IMR-90 (cell line): ENCODE results near the gene POLR1H. TPM values are rescaled to one million over a fixed set of nuclear protein-coding genes. Genes with fewer than 3 reads are reported as not detected.

ENCODE experiments used
- ATAC-seq: fragments of 200-7000 bp; cut with Tn5 transposase; 2 replicates; pipeline ENCODE4 v1.9.1; 2020; ENCODE audit warnings: low read depth, mild to moderate bottlenecking, moderate library complexity
- BruUV-seq: library from RNA; stranded (reverse); fragments of 400-500 nt; replicated peaks from 2 replicates; lab custom pipeline; 2021; lab: Mats Ljungman, UMichigan
- CTCF ChIA-PET: fragments of 300-600 bp; formaldehyde crosslinking; extraction: SDS; loops from one replicate; lab custom pipeline; 2021; ENCODE audit warnings: antibody characterized with exemption; lab: Yijun Ruan, JAX
- POLR2A ChIA-PET: fragments of 300-600 bp; sonication (Branson Sonifier 250); formaldehyde crosslinking; loops from one replicate; lab custom pipeline; 2022; ENCODE audit warnings: antibody characterized with exemption; ENCODE audit not compliant: unreplicated experiment; lab: Charles Lee
- DNase-seq: peaks from one replicate; pipeline ENCODE4 v3.0.0; 2013
- H2AFZ ChIP-seq: replicated peaks from 2 replicates; pipeline ENCODE3; 2013; ENCODE audit warnings: low read length, mild to moderate bottlenecking; ENCODE audit not compliant: poor library complexity
- H2AK5ac ChIP-seq: 2 replicates; pipeline ENCODE4 v1.6.1; 2013; ENCODE audit warnings: low read depth, low read length, inconsistent platforms
- H2AK9ac ChIP-seq: replicated peaks from 2 replicates; pipeline ENCODE3; 2013; ENCODE audit warnings: mild to moderate bottlenecking, low read depth, low read length, moderate library complexity; ENCODE audit not compliant: poor library complexity
- H2BK120ac ChIP-seq: 2 replicates; pipeline ENCODE4 v1.6.1; 2013; ENCODE audit warnings: low read depth, low read length, inconsistent platforms
- H2BK15ac ChIP-seq: 3 replicates; pipeline ENCODE4 v1.6.1; 2013; ENCODE audit warnings: low read depth, low read length, inconsistent platforms
- H2BK20ac ChIP-seq: 2 replicates; pipeline ENCODE4 v1.6.1; 2013; ENCODE audit warnings: low read depth, mild to moderate bottlenecking, inconsistent platforms, low read length, moderate library complexity
- H2BK5ac ChIP-seq: 2 replicates; pipeline ENCODE4 v1.6.1; 2013; ENCODE audit warnings: mild to moderate bottlenecking, low read depth, low read length, inconsistent platforms; ENCODE audit not compliant: poor library complexity, severe bottlenecking
- H3K14ac ChIP-seq: replicated peaks from 2 replicates; pipeline ENCODE4 v1.6.1; 2013; ENCODE audit warnings: low read depth, low read length, inconsistent platforms
- H3K18ac ChIP-seq: 2 replicates; pipeline ENCODE4 v1.6.1; 2013; ENCODE audit warnings: low read depth, low read length, control low read depth
- H3K23ac ChIP-seq: 2 replicates; pipeline ENCODE4 v1.6.1; 2013; ENCODE audit warnings: low read depth, low read length, inconsistent platforms
- H3K27ac ChIP-seq: 2 replicates; pipeline ENCODE4 v1.5.1; 2013; ENCODE audit warnings: mild to moderate bottlenecking, control low read depth, low read length; ENCODE audit not compliant: insufficient read depth
- H3K27me3 ChIP-seq: 2 replicates; pipeline ENCODE4 v1.6.1; 2013; ENCODE audit warnings: low read length; ENCODE audit not compliant: control insufficient read depth, insufficient read depth
- H3K36me3 ChIP-seq: 2 replicates; pipeline ENCODE4 v1.6.1; 2013; ENCODE audit warnings: low read length, mixed read lengths; ENCODE audit not compliant: control insufficient read depth, insufficient read depth
- H3K4ac ChIP-seq: 2 replicates; pipeline ENCODE4 v1.6.1; 2013; ENCODE audit warnings: low read depth, low read length, inconsistent platforms
- H3K4me1 ChIP-seq: 2 replicates; pipeline ENCODE4 v1.6.1; 2013; ENCODE audit warnings: low read length, mixed read lengths; ENCODE audit not compliant: control insufficient read depth, insufficient read depth
- H3K4me2 ChIP-seq: 2 replicates; pipeline ENCODE4 v1.6.1; 2013; ENCODE audit warnings: low read depth, mild to moderate bottlenecking, control low read depth, low read length, moderate library complexity
- H3K4me3 ChIP-seq: 2 replicates; pipeline ENCODE4 v1.5.1; 2013; ENCODE audit warnings: low read depth, mild to moderate bottlenecking, control low read depth, low read length, moderate library complexity; ENCODE audit not compliant: insufficient read depth
- H3K56ac ChIP-seq: 2 replicates; pipeline ENCODE4 v1.6.1; 2013; ENCODE audit warnings: low read length, inconsistent platforms; ENCODE audit not compliant: insufficient read depth; ENCODE audit errors: extremely low read depth
- H3K79me1 ChIP-seq, 2 experiments: 2 replicates each; pipeline ENCODE4 v1.6.1; 2013; ENCODE audit warnings: low read length in 2 of 2, inconsistent platforms in 1 of 2, low read depth in 1 of 2
- H3K9ac ChIP-seq: 2 replicates; pipeline ENCODE4 v1.6.1; 2013; ENCODE audit warnings: low read depth, low read length, control low read depth
- H3K9me1 ChIP-seq: 2 replicates; pipeline ENCODE4 v1.6.1; 2013; ENCODE audit warnings: low read length, inconsistent platforms; ENCODE audit not compliant: insufficient read depth
- H3K9me3 ChIP-seq: 2 replicates; pipeline ENCODE4 v1.6.1; 2013; ENCODE audit warnings: low read length; ENCODE audit not compliant: control insufficient read depth, insufficient read depth
- H4K20me1 ChIP-seq: 2 replicates; pipeline ENCODE4 v1.6.1; 2013; ENCODE audit warnings: low read length, inconsistent platforms; ENCODE audit not compliant: insufficient read depth
- H4K5ac ChIP-seq: 2 replicates; pipeline ENCODE4 v1.6.1; 2013; ENCODE audit warnings: mild to moderate bottlenecking, low read depth, low read length, control low read depth
- H4K8ac ChIP-seq, 2 experiments: 2 replicates each; pipeline ENCODE4 v1.6.1; 2013; ENCODE audit warnings: low read depth in 2 of 2, low read length in 2 of 2, control low read depth in 1 of 2, inconsistent platforms in 1 of 2
- H4K91ac ChIP-seq: 2 replicates; pipeline ENCODE4 v1.6.1; 2013; ENCODE audit warnings: low read depth, low read length, inconsistent platforms; ENCODE audit not compliant: insufficient read depth
- CEBPB ChIP-seq: IDR thresholded peaks from 2 replicates; pipeline ENCODE4 v1.6.1; 2012; ENCODE audit warnings: low read depth, low read length, improper control_type of control experiment
- CTCF ChIP-seq: conservative IDR thresholded peaks from 2 replicates; pipeline ENCODE4 v1.5.1; 2012; ENCODE audit warnings: mild to moderate bottlenecking, low read depth, low read length, improper control_type of control experiment
- NFE2L2 ChIP-seq: fragments of 150-350 bp; IDR thresholded peaks from 2 replicates; pipeline ENCODE4 v1.6.1; 2016; ENCODE audit warnings: low read depth, mild to moderate bottlenecking, low read length
- RCOR1 ChIP-seq: IDR thresholded peaks from 2 replicates; pipeline ENCODE4 v1.6.1; 2012; ENCODE audit warnings: mild to moderate bottlenecking, low read length, improper control_type of control experiment; ENCODE audit not compliant: insufficient replicate concordance
- WGBS, 2 experiments: methylation state at CpG; one replicate each; pipeline versions ENCODE4 v1.1.5 to v1.1.7; 2013; ENCODE audit warnings: missing lambda C conversion rate in 2 of 2; ENCODE audit not compliant: insufficient read length in 1 of 2; ENCODE audit errors: extremely low coverage in 2 of 2; 5-methylcytosine and 5-hydroxymethylcytosine counted together
- dilution Hi-C: fragments of 300-500 bp; cut with HindIII; formaldehyde crosslinking; loops from one replicate; pipeline ENCODE4 v1.14.3; 2018; ENCODE audit warnings: low sequenced_read_pairs; ENCODE audit not compliant: unreplicated experiment
- in situ Hi-C: fragments of 300-500 bp; cut with MboI; formaldehyde crosslinking; loops from 3 replicates; pipeline ENCODE4 v1.14.3; 2019; ENCODE audit warnings: low sequenced_read_pairs, inconsistent platforms, mixed read lengths
- intact Hi-C: fragments of 100-400 bp; cut with micrococcal nuclease; formaldehyde crosslinking; loops from 2 replicates; pipeline ENCODE4 v1.10.0; 2022
- polyA plus RNA-seq, 3 experiments: library from polyadenylated mRNA; depleted of rRNA; stranded (reverse); fragments of >200 nt; gene quantifications; 2 replicates each; pipeline ENCODE4 v1.2.3, GENCODE V29; 2012; ENCODE audit warnings: low replicate concordance in 1 of 3
- total RNA-seq: library from RNA; depleted of rRNA; stranded (reverse); fragments of >200 nt; gene quantifications from 2 replicates; pipeline ENCODE4 v1.2.3, GENCODE V29; 2012

The POLR1H gene
- total and polyA plus RNA-seq, 2 of the 4 experiments (the other 2 are of a cell fraction): 24.6 to 34.6 TPM

- CTCF ChIA-PET: no interaction called here
- dilution Hi-C loops: no loop called here
- BruUV-seq: no TSS peak
These were observed 18.6 kb upstream of the POLR1H start for GRCh38 chr6:30042476-30042875.

More at GRCh38 chr6:30042476-30042875, 18.6 kb upstream of the POLR1H start:
- DNase-seq: no peak
- H3K27me3 ChIP-seq: no peaks in the 10 kb centered on the region
- intact Hi-C loops (no loop called here), in situ Hi-C loops (no loop called here)
- H4K91ac ChIP-seq: no peak overlapping the region
- H4K5ac ChIP-seq: no peak overlapping the region
- POLR2A ChIA-PET: no interaction called here
- H2BK20ac ChIP-seq: no peak overlapping the region
- peaks cover 6% of the 10 kb centered on the region for H3K4me1 ChIP-seq
- H3K36me3 ChIP-seq: no peaks in the 10 kb centered on the region
- H2AFZ ChIP-seq: no peak overlapping the region
- no peak overlapping the region for H4K8ac ChIP-seq
- WGBS, 2 experiments: no CpG with 5 or more reads among the region's 1 CpG
- H3K9ac ChIP-seq: no peak overlapping the region
- no peaks in the 10 kb centered on the region; a peak in 1 of 4 replicates for H3K79me1 ChIP-seq
- no peak for ATAC-seq
- no peak overlapping the region for H3K4me2 ChIP-seq
- no peak overlapping the region for H2BK15ac ChIP-seq
- H4K20me1 ChIP-seq: no peaks in the 10 kb centered on the region; the same call in 1 of the 2 replicates
- no peak overlapping the region for H3K4me3 ChIP-seq
- H2BK5ac ChIP-seq: no peak overlapping the region
- no peak overlapping the region for H2AK9ac ChIP-seq
- H2AK5ac ChIP-seq: no peak overlapping the region
- no peak for TF ChIP-seq CTCF
- no peak for TF ChIP-seq CEBPB
- no peak for TF ChIP-seq RCOR1
- no peak for TF ChIP-seq NFE2L2
- H2BK120ac ChIP-seq: no peak overlapping the region
- no peak overlapping the region for H3K27ac ChIP-seq
- no peak overlapping the region for H3K14ac ChIP-seq
- H3K4ac ChIP-seq: no peak overlapping the region
- no peak overlapping the region for H3K23ac ChIP-seq
- no peak overlapping the region for H3K18ac ChIP-seq
- H3K56ac ChIP-seq: no peak overlapping the region
- no peaks in the 10 kb centered on the region for H3K9me3 ChIP-seq
- H3K9me1 ChIP-seq: peaks cover 8% of the 10 kb centered on the region
